ENCODE results near the gene SEMA4A.

DNA sequence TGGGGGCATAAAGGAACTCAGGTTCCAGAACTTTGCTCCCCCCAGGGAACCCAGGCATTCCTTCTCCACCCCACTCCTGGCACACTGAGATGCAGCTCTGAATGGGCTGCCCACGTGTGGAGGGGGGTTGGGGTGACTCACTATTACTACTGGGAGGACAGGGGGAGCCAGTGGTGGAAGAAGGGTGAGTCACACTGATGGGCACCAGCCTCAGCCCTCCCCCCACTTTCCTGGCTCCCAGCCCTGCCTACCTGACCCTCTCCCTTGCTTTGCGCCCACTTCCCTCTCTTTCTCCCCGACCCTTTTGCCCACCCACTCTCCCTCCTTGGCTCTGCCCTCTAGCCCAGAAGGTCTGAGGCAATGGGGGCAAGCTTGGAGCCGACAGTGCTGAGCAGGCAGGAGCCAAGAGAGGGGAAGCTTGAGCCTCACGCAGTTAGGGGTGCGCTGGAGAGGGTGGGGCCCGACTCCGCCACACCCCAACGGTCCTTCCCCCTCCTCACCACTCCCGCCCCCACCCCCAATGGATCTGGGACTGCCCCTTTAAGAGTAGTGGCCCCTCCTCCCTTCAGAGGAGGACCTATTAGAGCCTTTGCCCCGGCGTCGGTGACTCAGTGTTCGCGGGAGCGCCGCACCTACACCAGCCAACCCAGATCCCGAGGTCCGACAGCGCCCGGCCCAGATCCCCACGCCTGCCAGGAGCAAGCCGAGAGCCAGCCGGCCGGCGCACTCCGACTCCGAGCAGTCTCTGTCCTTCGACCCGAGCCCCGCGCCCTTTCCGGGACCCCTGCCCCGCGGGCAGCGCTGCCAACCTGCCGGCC lies 39.1 kb upstream of the SEMA4A start, which contains the start of gene LMNA:
- TF ChIP-seq POLR2A (IDR thresholded peaks at IDR 0.05; ENCODE audit: low read length) (peak; percentile 94), GATA1 (IDR thresholded peaks at IDR 0.05; ENCODE audit: low read depth, low read length) (no peak)

All from erythroblast (primary cell).